Measurements from ENCODE around the gene WASF3. TPM values are rescaled to one million over a fixed set of nuclear protein-coding genes. Genes with fewer than 3 reads are reported as not detected.
A peak's percentile ranks its signal among the peaks of the same experiment; 100 is the strongest.

Gene WASF3
- total RNA-seq, 4 donors from 2014 or later: 0.75 to 4.9 (median 2.3) TPM

DNA sequence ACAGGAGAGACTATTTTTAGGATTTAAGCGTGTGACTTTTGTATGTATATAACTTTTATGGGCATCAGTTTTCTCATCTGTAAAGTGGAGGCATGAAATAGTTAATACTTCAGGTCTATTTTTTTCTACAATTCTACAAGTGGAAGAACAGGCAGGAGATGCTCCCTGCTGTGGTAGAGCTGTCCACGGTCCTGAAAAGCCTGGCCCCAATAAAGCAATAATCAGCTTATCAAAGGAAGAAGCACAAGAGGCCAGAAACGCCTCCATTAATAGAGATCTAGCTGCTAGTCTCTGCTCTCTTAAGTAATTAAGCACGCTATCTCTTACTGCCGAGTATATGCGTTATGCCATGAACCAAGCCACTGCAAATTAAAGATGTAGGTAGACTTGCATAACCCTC is 28.0 kb upstream of the WASF3 start:
- 33 to 37% methylated on average over 6 of the region's 6 CpGs for WGBS, 2 donors (ENCODE audit: low coverage in 1 of 2)
- peaks cover 12% of the 10 kb centered on the region for H3K27me3 ChIP-seq
- H3K4me1 ChIP-seq: no peaks in the 10 kb centered on the region
- intact Hi-C loops (cut with DNase I; ENCODE audit: low total_unique reads): no loop called here
- TF ChIP-seq POLR2AphosphoS5 (IDR thresholded peaks at IDR 0.05) (no peak), POLR2A (IDR thresholded peaks at IDR 0.05) (no peak), EP300 (IDR thresholded peaks at IDR 0.05; ENCODE audit: low read depth) (no peak)
- TF ChIP-seq, protein P1, sequence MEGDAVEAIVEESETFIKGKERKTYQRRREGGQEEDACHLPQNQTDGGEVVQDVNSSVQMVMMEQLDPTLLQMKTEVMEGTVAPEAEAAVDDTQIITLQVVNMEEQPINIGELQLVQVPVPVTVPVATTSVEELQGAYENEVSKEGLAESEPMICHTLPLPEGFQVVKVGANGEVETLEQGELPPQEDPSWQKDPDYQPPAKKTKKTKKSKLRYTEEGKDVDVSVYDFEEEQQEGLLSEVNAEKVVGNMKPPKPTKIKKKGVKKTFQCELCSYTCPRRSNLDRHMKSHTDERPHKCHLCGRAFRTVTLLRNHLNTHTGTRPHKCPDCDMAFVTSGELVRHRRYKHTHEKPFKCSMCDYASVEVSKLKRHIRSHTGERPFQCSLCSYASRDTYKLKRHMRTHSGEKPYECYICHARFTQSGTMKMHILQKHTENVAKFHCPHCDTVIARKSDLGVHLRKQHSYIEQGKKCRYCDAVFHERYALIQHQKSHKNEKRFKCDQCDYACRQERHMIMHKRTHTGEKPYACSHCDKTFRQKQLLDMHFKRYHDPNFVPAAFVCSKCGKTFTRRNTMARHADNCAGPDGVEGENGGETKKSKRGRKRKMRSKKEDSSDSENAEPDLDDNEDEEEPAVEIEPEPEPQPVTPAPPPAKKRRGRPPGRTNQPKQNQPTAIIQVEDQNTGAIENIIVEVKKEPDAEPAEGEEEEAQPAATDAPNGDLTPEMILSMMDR (IDR thresholded peaks at IDR 0.05): no peak
- in situ Hi-C loops (cut with MboI; ENCODE audit: low pct_ligation_motif_present in 1 of 4, low pct_unique_long_range_greater_than_20kb in 1 of 4, low sequenced_read_pairs in 3 of 4): no loop called here
- H3K27ac ChIP-seq: no peak overlapping the region
- no peak overlapping the region for H3K4me3 ChIP-seq
- no peaks in the 10 kb centered on the region for H3K36me3 ChIP-seq
- DNase-seq: peak; percentile 20
- H3K9me3 ChIP-seq: no peaks in the 10 kb centered on the region

DNA sequence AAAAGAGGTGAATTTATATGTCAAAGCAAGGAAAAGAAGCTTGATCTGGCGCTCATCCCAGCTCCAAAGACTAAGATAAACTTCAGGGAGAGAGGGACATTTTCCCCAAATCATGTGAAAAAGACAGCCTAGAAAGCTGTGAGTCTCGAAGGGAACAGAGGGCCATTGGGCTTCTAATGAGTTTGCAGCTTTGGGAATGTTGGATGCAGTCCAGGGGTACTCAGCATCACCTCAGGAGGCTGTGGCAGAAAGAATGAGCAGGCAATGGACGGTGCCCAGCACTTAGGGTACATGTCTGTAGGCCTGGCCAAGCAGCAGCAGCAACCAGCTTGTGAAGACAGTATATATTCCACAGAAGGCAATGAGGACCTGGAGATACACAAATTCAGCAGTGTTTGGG is 25.7 kb upstream of the WASF3 start:
- in situ Hi-C loops (cut with MboI; ENCODE audit: low pct_ligation_motif_present in 1 of 4, low pct_unique_long_range_greater_than_20kb in 1 of 4, low sequenced_read_pairs in 3 of 4): no loop called here
- intact Hi-C loops (cut with DNase I; ENCODE audit: low total_unique reads): loop anchor here (10.0 kb wide), 1 partner anchor 767 kb away; no protein-coding TSS in a partner anchor
- H3K4me3 ChIP-seq: no peak overlapping the region
- no peak for TF ChIP-seq POLR2AphosphoS5 (IDR thresholded peaks at IDR 0.05)
- TF ChIP-seq, protein P1 (IDR thresholded peaks at IDR 0.05): no peak
- TF ChIP-seq EP300 (IDR thresholded peaks at IDR 0.05; ENCODE audit: low read depth): no peak
- no peak for TF ChIP-seq POLR2A (IDR thresholded peaks at IDR 0.05)
- DNase-seq: no peak
- H3K27ac ChIP-seq: no peak overlapping the region
- H3K27me3 ChIP-seq: peaks cover 12% of the 10 kb centered on the region
- no peaks in the 10 kb centered on the region for H3K9me3 ChIP-seq
- no peaks in the 10 kb centered on the region for H3K4me1 ChIP-seq
- WGBS, 2 donors (ENCODE audit: low coverage in 1 of 2): 33 to 52% methylated on average over 1 to 3 of the region's 3 CpGs
- no peaks in the 10 kb centered on the region for H3K36me3 ChIP-seq

DNA sequence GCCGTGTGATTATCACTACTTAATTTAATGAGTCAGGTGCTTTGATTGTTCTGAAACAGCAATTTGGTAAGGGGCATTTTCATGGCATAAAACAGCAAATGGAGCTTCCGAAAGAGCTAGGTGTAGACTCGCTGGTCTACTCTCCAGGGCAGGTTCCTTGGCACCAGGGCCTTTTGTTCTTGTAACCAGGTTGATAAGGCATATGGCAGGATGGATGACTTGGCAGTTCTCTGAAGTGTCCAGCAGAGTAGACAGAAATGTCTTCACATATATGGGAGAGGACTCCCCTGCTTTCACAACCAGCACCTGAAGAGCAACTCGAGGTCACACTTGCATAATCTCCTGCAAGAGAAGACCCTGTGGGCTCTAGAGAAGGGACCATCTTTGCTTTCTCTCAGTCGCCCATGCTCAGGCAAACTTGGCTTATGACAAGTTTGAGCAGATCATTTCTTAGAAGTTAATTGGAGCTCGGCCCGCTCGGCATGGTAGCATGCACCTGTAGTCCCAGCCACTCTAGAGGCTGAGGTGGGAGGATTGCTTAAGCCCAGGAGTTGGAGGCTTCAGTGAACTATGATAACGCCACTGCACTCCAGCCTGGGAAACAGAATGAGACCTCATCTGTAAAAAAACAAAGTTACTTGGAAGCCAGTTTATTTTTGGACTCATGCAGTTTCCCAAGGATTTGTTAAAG is 23.3 kb upstream of the WASF3 start:
- no peak for DNase-seq
- no peaks in the 10 kb centered on the region for H3K36me3 ChIP-seq
- in situ Hi-C loops (cut with MboI; ENCODE audit: low pct_ligation_motif_present in 1 of 4, low pct_unique_long_range_greater_than_20kb in 1 of 4, low sequenced_read_pairs in 3 of 4) (no loop called here), intact Hi-C loops (cut with DNase I; ENCODE audit: low total_unique reads) (loop anchor here (10.0 kb wide), 1 partner anchor 769 kb away; no protein-coding TSS in a partner anchor)
- TF ChIP-seq EP300 (IDR thresholded peaks at IDR 0.05; ENCODE audit: low read depth) (no peak), POLR2A (IDR thresholded peaks at IDR 0.05) (no peak), POLR2AphosphoS5 (IDR thresholded peaks at IDR 0.05) (no peak)
- TF ChIP-seq, protein P1 (IDR thresholded peaks at IDR 0.05): no peak
- no peak overlapping the region for H3K27ac ChIP-seq
- no peak overlapping the region for H3K4me3 ChIP-seq
- H3K4me1 ChIP-seq: peaks cover 0 to 12% (median 1%) of the 10 kb centered on the region in 4 donors
- WGBS, 2 donors (ENCODE audit: low coverage in 1 of 2): 71 to 89% methylated on average over 3 to 9 of the region's 9 CpGs
- peaks cover 2% of the 10 kb centered on the region for H3K27me3 ChIP-seq
- no peaks in the 10 kb centered on the region for H3K9me3 ChIP-seq

DNA sequence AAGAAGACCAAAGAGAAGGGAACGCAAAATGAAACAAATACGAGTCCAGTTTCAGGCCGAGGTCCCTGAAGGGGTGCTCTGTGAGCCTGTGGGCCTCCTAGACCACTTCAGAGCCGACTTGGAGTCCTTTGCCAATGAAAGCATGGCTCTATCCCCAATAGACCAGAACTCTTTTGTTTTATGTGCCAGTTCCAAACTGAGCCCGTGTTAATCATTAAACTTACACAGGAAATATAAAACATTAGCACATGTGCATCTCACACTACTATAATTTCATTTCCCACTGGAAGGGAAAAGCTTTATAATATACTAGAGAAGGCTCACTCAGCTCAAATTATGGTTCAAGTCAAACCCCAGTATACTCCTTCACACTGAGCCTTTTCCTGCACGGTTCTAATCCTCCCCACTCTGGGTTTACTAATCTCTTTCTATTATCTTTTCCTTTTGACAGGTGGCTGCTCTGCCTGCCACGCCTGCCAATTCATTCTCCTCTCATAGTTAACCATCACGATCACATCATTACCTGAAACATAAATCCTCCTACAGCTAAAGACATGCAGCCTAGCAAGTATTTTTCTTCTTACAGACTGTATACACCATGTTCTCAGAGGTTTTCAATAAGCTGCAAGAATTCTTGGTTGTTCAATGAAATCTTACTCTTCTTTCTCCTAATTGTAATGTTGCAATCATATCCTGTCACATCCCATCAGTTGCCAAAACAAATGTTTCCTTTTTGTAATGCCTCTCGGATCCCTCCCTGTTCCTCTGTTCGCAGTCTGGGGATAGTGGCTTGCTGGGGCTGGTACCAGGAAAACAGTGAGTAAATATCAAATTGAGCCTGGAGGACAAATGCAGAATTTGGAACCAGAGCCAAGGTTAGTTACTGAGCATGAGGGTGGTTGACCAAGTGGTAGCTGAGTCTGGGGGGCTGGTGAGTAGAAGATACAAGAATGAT is 18.8 kb upstream of the WASF3 start:
- Histone ChIP-seq H3K4me1 (peaks cover 0 to 23% (median 1%) of the 10 kb centered on the region in 4 donors), H3K27ac (no peak overlapping the region), H3K27me3 (peaks cover 9% of the 10 kb centered on the region), H3K9me3 (no peaks in the 10 kb centered on the region), H3K4me3 (no peak overlapping the region), H3K36me3 (no peaks in the 10 kb centered on the region)
- intact Hi-C loops (cut with DNase I; ENCODE audit: low total_unique reads): loop anchor here (10.0 kb wide), 1 partner anchor 774 kb away; no protein-coding TSS in a partner anchor
- in situ Hi-C loops (cut with MboI; ENCODE audit: low pct_ligation_motif_present in 1 of 4, low pct_unique_long_range_greater_than_20kb in 1 of 4, low sequenced_read_pairs in 3 of 4): no loop called here
- no peak for DNase-seq
- WGBS, 2 donors (ENCODE audit: low coverage in 1 of 2): 28 to 33% methylated on average over 9 to 10 of the region's 10 CpGs
- TF ChIP-seq, protein P1 (IDR thresholded peaks at IDR 0.05): no peak
- TF ChIP-seq EP300 (IDR thresholded peaks at IDR 0.05; ENCODE audit: low read depth): no peak
- TF ChIP-seq POLR2AphosphoS5 (IDR thresholded peaks at IDR 0.05): no peak
- TF ChIP-seq POLR2A (IDR thresholded peaks at IDR 0.05): no peak

Measured in transverse colon (tissue), 4 donors.